KMS-11 (cell line): ENCODE measurements around the gene CIB2.

ENCODE experiments used
- H2AFZ ChIP-seq: fragments of 200-600 bp; sonication (generic); 2 replicates; pipeline ENCODE4 v1.6.1; 2016; ENCODE audit warnings: antibody characterized with exemption, mixed run types, low read depth
- H3K27ac ChIP-seq: fragments of 200-600 bp; sonication (generic); 2 replicates; pipeline ENCODE4 v1.6.1; 2016; ENCODE audit warnings: mild to moderate bottlenecking, mixed run types
- H3K27me3 ChIP-seq: fragments of 200-600 bp; sonication (generic); 2 replicates; pipeline ENCODE4 v1.6.1; 2017; ENCODE audit warnings: mild to moderate bottlenecking, low read depth, mixed run types, moderate library complexity; ENCODE audit not compliant: insufficient read depth
- H3K36me3 ChIP-seq: fragments of 200-600 bp; sonication (generic); 2 replicates; pipeline ENCODE4 v1.6.1; 2017; ENCODE audit warnings: mild to moderate bottlenecking, mixed run types; ENCODE audit not compliant: insufficient read depth
- H3K4me1 ChIP-seq: fragments of 200-600 bp; sonication (generic); 2 replicates; pipeline ENCODE4 v1.6.1; 2016; ENCODE audit warnings: mild to moderate bottlenecking, low read depth, mixed run types; ENCODE audit not compliant: poor library complexity, severe bottlenecking
- H3K4me2 ChIP-seq: fragments of 200-600 bp; sonication (generic); 2 replicates; pipeline ENCODE4 v1.7.0; 2016; ENCODE audit warnings: mild to moderate bottlenecking, mixed run types
- H3K4me3 ChIP-seq: fragments of 200-600 bp; sonication (generic); IDR thresholded peaks from 2 replicates; pipeline ENCODE4 v1.6.1; 2017; ENCODE audit warnings: low read depth, low read length, mixed read lengths; ENCODE audit not compliant: insufficient read depth
- H3K79me2 ChIP-seq: fragments of 200-600 bp; sonication (generic); 2 replicates; pipeline ENCODE4 v1.6.1; 2016; ENCODE audit warnings: low read depth, mixed run types; ENCODE audit not compliant: insufficient read depth
- H3K9ac ChIP-seq: fragments of 200-600 bp; sonication (generic); 2 replicates; pipeline ENCODE4 v1.6.1; 2016; ENCODE audit warnings: mild to moderate bottlenecking, mixed run types
- H4K20me1 ChIP-seq: fragments of 200-600 bp; sonication (generic); 2 replicates; pipeline ENCODE4 v1.6.1; 2016; ENCODE audit warnings: mild to moderate bottlenecking, mixed run types; ENCODE audit not compliant: insufficient read depth
- CTCF ChIP-seq: fragments of 200-600 bp; sonication (generic); conservative IDR thresholded peaks from 2 replicates; pipeline ENCODE4 v1.6.1; 2017; ENCODE audit warnings: low read depth, mild to moderate bottlenecking, antibody characterized with exemption, low read length, moderate library complexity, mixed read lengths

The CIB2 gene

GRCh38 chr15:78077871-78078210 lies 53.4 kb downstream of the CIB2 start:
- no peak overlapping the region for H3K27ac ChIP-seq
- no peaks in the 10 kb centered on the region for H3K27me3 ChIP-seq
- 0 out of 2 replicates have a peak, but pooled peaks cover 6% of the 10 kb centered on the region for H3K79me2 ChIP-seq
- no peak overlapping the region for H3K4me3 ChIP-seq
- no peak overlapping the region for H3K9ac ChIP-seq
- no peaks in the 10 kb centered on the region for H4K20me1 ChIP-seq
- no peak for TF ChIP-seq CTCF
- H3K4me1 ChIP-seq, result peaks cover 16% of the 10 kb centered on the region
- peak overlapping the region; percentile 75 for H2AFZ ChIP-seq
- no peaks in the 10 kb centered on the region for H3K36me3 ChIP-seq
- peak overlapping the region; percentile 58 for H3K4me2 ChIP-seq

- Histone ChIP-seq H3K79me2 (0 out of 2 replicates have a peak, but pooled peaks cover 6% of the 10 kb centered on the region), H3K4me2 (peak within 1 kb of the TSS; percentile 84), H3K9ac (peak within 1 kb of the TSS; percentile 32; the same call in 1 of the 2 replicates), H3K36me3 (no peaks in the 10 kb centered on the region), H4K20me1 (no peaks in the 10 kb centered on the region), H2AFZ (peak within 1 kb of the TSS; percentile 75), H3K27ac (no peak within 1 kb of the TSS), H3K4me1 (peaks cover 16% of the 10 kb centered on the region), H3K4me3 (no peak within 1 kb of the TSS), H3K27me3 (no peaks in the 10 kb centered on the region)
- no peak for TF ChIP-seq CTCF
Observed at GRCh38 chr15:78077053-78077870, 54.0 kb downstream of the CIB2 start, which contains the start of gene TBC1D2B. Gene TBC1D2B, minus strand, starts transcription at chr15:78077711. Its CDS starts 59 bp downstream, at chr15:78077652.

- Histone ChIP-seq H3K27me3 (no peaks in the 10 kb centered on the region), H3K79me2 (0 out of 2 replicates have a peak, but pooled peaks cover 6% of the 10 kb centered on the region), H2AFZ (peak overlapping the region; percentile 64), H3K9ac (peak overlapping the region; percentile 32; the same call in 1 of the 2 replicates), H3K4me1 (peaks cover 16% of the 10 kb centered on the region), H3K4me3 (no peak overlapping the region), H3K27ac (no peak overlapping the region), H4K20me1 (no peaks in the 10 kb centered on the region), H3K36me3 (no peaks in the 10 kb centered on the region), H3K4me2 (peak overlapping the region; percentile 84)
- no peak for TF ChIP-seq CTCF
Observed at GRCh38 chr15:78076231-78077052, 54.8 kb downstream of the CIB2 start.

- Histone ChIP-seq H3K27me3 (no peaks in the 10 kb centered on the region), H3K4me3 (no peak overlapping the region), H2AFZ (no peak overlapping the region), H4K20me1 (no peaks in the 10 kb centered on the region), H3K27ac (no peak overlapping the region), H3K36me3 (no peaks in the 10 kb centered on the region), H3K79me2 (0 out of 2 replicates have a peak, but pooled peaks cover 6% of the 10 kb centered on the region), H3K4me1 (peaks cover 17% of the 10 kb centered on the region), H3K9ac (no peak overlapping the region), H3K4me2 (peak overlapping the region; percentile 84; the same call in 1 of the 2 replicates)
- no peak for TF ChIP-seq CTCF
Observed at GRCh38 chr15:78075490-78076230, 55.6 kb downstream of the CIB2 start.
